PC-3 (cell line): ENCODE measurements around the gene RSAD1.

Source experiments
- CTCF ChIP-seq: fragments of 300-600 bp; sonication (generic); conservative IDR thresholded peaks from 2 replicates; pipeline ENCODE4 v1.5.1; 2017; ENCODE audit warnings: antibody characterized with exemption, low read depth, mild to moderate bottlenecking, low read length
- EZH2 ChIP-seq: fragments of 300-600 bp; sonication (generic); IDR thresholded peaks from one replicate; pipeline ENCODE4 v1.6.1; 2017; ENCODE audit warnings: antibody characterized with exemption, mild to moderate bottlenecking, low read length; ENCODE audit not compliant: unreplicated experiment
- EZH2phosphoT487 ChIP-seq: fragments of 300-600 bp; sonication (generic); IDR thresholded peaks from 2 replicates; pipeline ENCODE4 v1.6.1; 2018; ENCODE audit warnings: mild to moderate bottlenecking, antibody characterized with exemption, low read length, borderline replicate concordance

- no peak for TF ChIP-seq CTCF
- TF ChIP-seq EZH2 = no peak
- TF ChIP-seq EZH2phosphoT487 = no peak
Measured at GRCh38 chr17:50460831-50461526, 17.7 kb upstream of the RSAD1 start.
